ENCODE measurements around the gene CYP3A5. TPM values are rescaled to one million over a fixed set of nuclear protein-coding genes. Genes with fewer than 3 reads are reported as not detected.
"Not testable (repeated sequence)": the region's sequence is repeated elsewhere in the genome, so short reads cannot be mapped to it uniquely, and the experiment has no call there.

The CYP3A5 gene
- total RNA-seq, result under 1 TPM in 2 of 3 donors, not detected in 1; 0.20 to 0.63 TPM

GRCh38 chr7:99679400-99680191, at the start of gene CYP3A5:
TSS of gene CYP3A5 (minus strand) at chr7:99679996. CDS start at chr7:99679896, 100 bp downstream.
- peaks cover 8% of the 10 kb centered on the region for H3K36me3 Mint-ChIP-seq (ENCODE audit: insufficient read depth)
- ATAC-seq (no peak), DNase-seq (no peak)
- H3K9me3 Mint-ChIP-seq, result peaks cover 3% of the 10 kb centered on the region
- H3K4me3 Mint-ChIP-seq, result no peak within 1 kb of the TSS
- H3K4me1 Mint-ChIP-seq (ENCODE audit: low read depth), result peaks cover 15% of the 10 kb centered on the region
- no peaks in the 10 kb centered on the region for H3K27me3 Mint-ChIP-seq (ENCODE audit: low read depth)

DNA sequence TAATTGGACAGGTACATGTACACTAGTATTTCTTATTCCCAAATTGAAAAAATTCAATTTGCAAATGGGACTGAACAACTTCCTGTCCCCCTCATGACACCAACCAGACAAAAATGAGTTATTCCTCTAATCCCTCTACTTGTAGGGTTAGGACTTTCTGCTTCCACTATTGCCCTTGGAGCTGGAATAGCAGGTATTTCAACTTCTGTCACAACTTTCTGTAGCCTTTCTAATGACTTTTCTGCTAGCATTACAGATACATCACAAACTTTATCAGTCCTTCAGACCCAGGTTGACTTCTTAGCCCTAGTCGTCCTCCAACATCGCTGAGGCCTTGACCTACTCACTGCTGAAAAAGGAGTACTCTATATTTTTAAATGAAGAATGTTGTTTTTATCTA, 48.8 kb upstream of the CYP3A5 start:
- H3K4me1 Mint-ChIP-seq (ENCODE audit: low read depth), result no peaks in the 10 kb centered on the region
- no peaks in the 10 kb centered on the region for H3K36me3 Mint-ChIP-seq (ENCODE audit: insufficient read depth)
- no peak for ATAC-seq
- no peaks in the 10 kb centered on the region for H3K9me3 Mint-ChIP-seq
- H3K27me3 Mint-ChIP-seq (ENCODE audit: low read depth), result no peaks in the 10 kb centered on the region
- no peak overlapping the region for H3K4me3 Mint-ChIP-seq
- DNase-seq, result no peak

DNA sequence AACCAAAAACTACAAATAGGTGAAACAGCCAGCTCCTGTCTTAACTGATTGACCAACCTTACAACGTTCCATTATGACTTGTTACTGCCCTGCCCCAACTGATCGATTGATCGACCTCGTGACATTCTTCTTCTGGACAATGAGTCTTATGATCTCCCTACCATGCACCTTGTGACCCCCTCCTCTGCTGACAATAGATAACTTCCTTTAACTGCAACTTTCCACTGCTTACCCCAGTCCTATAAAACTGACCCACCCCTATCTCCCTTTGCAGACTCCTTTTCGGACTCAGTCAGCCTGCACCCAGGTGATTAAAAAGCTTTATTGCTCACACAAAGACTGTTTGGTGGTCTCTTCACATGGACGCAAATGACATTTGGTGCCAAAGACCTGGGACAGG, 43.4 kb upstream of the CYP3A5 start:
- DNase-seq; H3K36me3 Mint-ChIP-seq (ENCODE audit: insufficient read depth); H3K4me1 Mint-ChIP-seq (ENCODE audit: low read depth); H3K4me3 Mint-ChIP-seq; H3K27me3 Mint-ChIP-seq (ENCODE audit: low read depth); ATAC-seq; H3K9me3 Mint-ChIP-seq: not testable (repeated sequence)

GRCh38 chr7:99720800-99721595, 41.2 kb upstream of the CYP3A5 start:
- Mint-ChIP-seq H3K9me3 (no peaks in the 10 kb centered on the region), H3K4me3 (no peak overlapping the region), H3K4me1 (ENCODE audit: low read depth) (peaks cover 8% of the 10 kb centered on the region), H3K36me3 (ENCODE audit: insufficient read depth) (no peaks in the 10 kb centered on the region), H3K27me3 (ENCODE audit: low read depth) (no peaks in the 10 kb centered on the region)
- DNase-seq (no peak), ATAC-seq (peak in 1 of 2 donors; percentile 30)

GRCh38 chr7:99719996-99720769, 40.4 kb upstream of the CYP3A5 start:
- H3K27me3 Mint-ChIP-seq (ENCODE audit: low read depth), result no peaks in the 10 kb centered on the region
- ATAC-seq, result peak in 1 of 2 donors; percentile 48

DNA sequence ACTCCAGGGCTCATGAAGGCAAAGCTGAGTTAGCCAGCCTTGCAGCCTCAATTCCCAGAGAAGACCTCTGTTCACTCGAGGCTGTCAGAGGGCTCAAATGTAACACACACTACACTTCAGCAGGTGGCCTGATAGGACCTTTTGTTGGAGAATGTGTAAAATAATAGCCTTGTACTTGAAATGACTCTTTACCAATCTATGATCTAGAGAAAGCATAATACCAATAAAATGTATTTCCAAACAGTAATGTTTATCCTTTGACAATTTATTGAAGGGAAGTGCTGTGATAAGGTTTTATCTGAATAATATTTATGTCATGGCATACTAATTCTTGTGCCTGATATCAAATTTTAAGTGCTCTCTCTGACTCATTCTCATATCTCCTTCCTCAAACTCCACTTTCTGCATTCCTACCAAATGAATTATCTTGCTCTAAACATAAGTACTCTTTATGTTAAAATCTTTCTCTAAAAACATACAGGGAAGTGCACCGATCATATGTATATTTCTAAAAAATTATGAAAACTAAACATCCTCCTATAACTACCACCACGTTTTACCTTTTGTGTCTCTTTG, 34.3 kb upstream of the CYP3A5 start:
- ATAC-seq (no peak), DNase-seq (no peak)
- Mint-ChIP-seq H3K4me3 (no peak overlapping the region), H3K9me3 (no peaks in the 10 kb centered on the region), H3K36me3 (ENCODE audit: insufficient read depth) (peaks cover 18% of the 10 kb centered on the region), H3K27me3 (ENCODE audit: low read depth) (no peaks in the 10 kb centered on the region), H3K4me1 (ENCODE audit: low read depth) (no peaks in the 10 kb centered on the region)

More at GRCh38 chr7:99719996-99720769, 40.4 kb upstream of the CYP3A5 start:
- H3K4me3 Mint-ChIP-seq, result no peak overlapping the region
- peaks cover 2% of the 10 kb centered on the region for H3K36me3 Mint-ChIP-seq (ENCODE audit: insufficient read depth)
- no peaks in the 10 kb centered on the region for H3K9me3 Mint-ChIP-seq
- no peak for DNase-seq
- peaks cover 8% of the 10 kb centered on the region for H3K4me1 Mint-ChIP-seq (ENCODE audit: low read depth)

- H3K9me3 Mint-ChIP-seq, result no peaks in the 10 kb centered on the region
- H3K36me3 Mint-ChIP-seq (ENCODE audit: insufficient read depth), result peaks cover 19% of the 10 kb centered on the region
- no peaks in the 10 kb centered on the region for H3K4me1 Mint-ChIP-seq (ENCODE audit: low read depth)
- no peaks in the 10 kb centered on the region for H3K27me3 Mint-ChIP-seq (ENCODE audit: low read depth)
- DNase-seq, result no peak
- no peak for ATAC-seq
- no peak overlapping the region for H3K4me3 Mint-ChIP-seq
These were observed 30.2 kb upstream of the CYP3A5 start for GRCh38 chr7:99709838-99710578.

GRCh38 chr7:99709260-99709659, 29.5 kb upstream of the CYP3A5 start:
- H3K4me1 Mint-ChIP-seq (ENCODE audit: low read depth), result no peaks in the 10 kb centered on the region
- no peak for ATAC-seq
- H3K36me3 Mint-ChIP-seq (ENCODE audit: insufficient read depth), result peaks cover 13% of the 10 kb centered on the region
- no peaks in the 10 kb centered on the region for H3K9me3 Mint-ChIP-seq
- no peak overlapping the region for H3K4me3 Mint-ChIP-seq
- no peaks in the 10 kb centered on the region for H3K27me3 Mint-ChIP-seq (ENCODE audit: low read depth)
- no peak for DNase-seq

GRCh38 chr7:99707096-99707495, 27.3 kb upstream of the CYP3A5 start:
- Mint-ChIP-seq H3K4me3 (no peak overlapping the region), H3K9me3 (no peaks in the 10 kb centered on the region), H3K4me1 (ENCODE audit: low read depth) (no peaks in the 10 kb centered on the region), H3K36me3 (ENCODE audit: insufficient read depth) (peaks cover 11% of the 10 kb centered on the region), H3K27me3 (ENCODE audit: low read depth) (no peaks in the 10 kb centered on the region)
- DNase-seq, result no peak
- no peak for ATAC-seq

DNA sequence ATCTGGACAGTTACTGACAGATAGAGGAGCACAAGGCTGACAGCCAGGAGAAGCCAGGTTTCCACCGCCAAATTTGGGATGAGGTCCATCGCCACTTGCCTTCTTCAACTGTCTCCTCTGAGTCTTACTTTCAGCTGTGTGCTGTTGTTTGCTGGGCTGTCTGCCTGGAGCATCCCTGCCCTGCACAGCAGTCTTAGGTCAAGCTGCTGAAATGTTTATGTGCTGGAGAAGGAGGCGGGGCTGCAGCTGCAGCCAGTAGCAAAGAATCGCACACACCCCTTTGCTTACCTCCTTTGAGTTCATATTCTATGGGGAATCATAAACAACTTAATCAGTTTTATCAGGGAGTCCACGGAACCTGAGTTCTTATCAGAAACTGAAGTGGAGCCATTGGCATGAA, 20.1 kb upstream of the CYP3A5 start:
- H3K4me3 Mint-ChIP-seq, result no peak overlapping the region

GRCh38 chr7:99698867-99699730, 19.3 kb upstream of the CYP3A5 start:
- H3K27me3 Mint-ChIP-seq (ENCODE audit: low read depth), result not testable (repeated sequence)

More for the DNA sequence above, 20.1 kb upstream of the CYP3A5 start:
- no peak for DNase-seq
- ATAC-seq, result no peak
- H3K4me1 Mint-ChIP-seq (ENCODE audit: low read depth), result no peaks in the 10 kb centered on the region
- H3K36me3 Mint-ChIP-seq (ENCODE audit: insufficient read depth), result peaks cover 2% of the 10 kb centered on the region
- H3K27me3 Mint-ChIP-seq (ENCODE audit: low read depth), result no peaks in the 10 kb centered on the region
- no peaks in the 10 kb centered on the region for H3K9me3 Mint-ChIP-seq

GRCh38 chr7:99694912-99695304, 15.1 kb upstream of the CYP3A5 start:
- no peaks in the 10 kb centered on the region for H3K9me3 Mint-ChIP-seq
- DNase-seq (no peak), ATAC-seq (no peak)
- peaks cover 4% of the 10 kb centered on the region for H3K4me1 Mint-ChIP-seq (ENCODE audit: low read depth)
- no peak overlapping the region for H3K4me3 Mint-ChIP-seq
- H3K36me3 Mint-ChIP-seq (ENCODE audit: insufficient read depth), result no peaks in the 10 kb centered on the region
- H3K27me3 Mint-ChIP-seq (ENCODE audit: low read depth), result no peaks in the 10 kb centered on the region

More at GRCh38 chr7:99698867-99699730, 19.3 kb upstream of the CYP3A5 start:
- H3K9me3 Mint-ChIP-seq; H3K36me3 Mint-ChIP-seq (ENCODE audit: insufficient read depth); H3K4me3 Mint-ChIP-seq; H3K4me1 Mint-ChIP-seq (ENCODE audit: low read depth); DNase-seq; ATAC-seq: not testable (repeated sequence)

Data from activated T-cell treated with anti-CD3 and anti-CD28 coated beads, Interleukin-2, amount 50 U/mL, for 4 hours (primary cell).